ENCODE measurements around the gene CUL9. TPM values are rescaled to one million over a fixed set of nuclear protein-coding genes. Genes with fewer than 3 reads are reported as not detected.

Gene CUL9
- total RNA-seq, 1 experiment from 2014 or later: 15.2 TPM

GRCh38 chr6:43189776-43190304 lies 7.8 kb downstream of the CUL9 start:
- Histone ChIP-seq H3K27ac (ENCODE audit: insufficient read length, low read depth, low read length) (no peak overlapping the region), H3K23ac (ENCODE audit: insufficient read length, low read depth, low read length) (no peak overlapping the region), H3T11ph (ENCODE audit: low read length) (no peak overlapping the region), H2BK20ac (ENCODE audit: low read depth, low read length, poor library complexity, severe bottlenecking) (no peak overlapping the region), H3K56ac (ENCODE audit: insufficient read length, low read depth, low read length) (no peak overlapping the region), H3K14ac (ENCODE audit: insufficient read depth, low read length) (no peak overlapping the region), H4K5ac (ENCODE audit: insufficient read length, low read depth, low read length) (no peak overlapping the region), H3K9me3 (ENCODE audit: control insufficient read depth, low read depth, low read length) (no peaks in the 10 kb centered on the region), H2BK120ac (ENCODE audit: low read depth, low read length, poor library complexity, severe bottlenecking) (no peak overlapping the region), H3K4me2 (ENCODE audit: insufficient read depth, insufficient read length, low read length) (no peak overlapping the region), H3K9ac (ENCODE audit: extremely low read depth, insufficient read length, low read length) (no peak overlapping the region), H3K4me1 (ENCODE audit: insufficient read depth, low read length) (no peaks in the 10 kb centered on the region), H4K20me1 (ENCODE audit: control insufficient read depth, insufficient read depth, insufficient read length) (no peaks in the 10 kb centered on the region), H2AK5ac (ENCODE audit: insufficient read length, low read length) (no peak overlapping the region), H3K79me2 (ENCODE audit: insufficient read depth, low read length) (no peaks in the 10 kb centered on the region), H3K23me2 (ENCODE audit: insufficient read length, low read depth, low read length, poor library complexity, severe bottlenecking) (no peaks in the 10 kb centered on the region), H2BK5ac (ENCODE audit: insufficient read length, low read length) (no peak overlapping the region), H2AFZ (ENCODE audit: low read length) (no peak overlapping the region), H3K18ac (ENCODE audit: insufficient read length, low read depth, low read length) (no peak overlapping the region), H2BK12ac (ENCODE audit: insufficient read length, low read depth, low read length) (no peak overlapping the region), H2BK15ac (ENCODE audit: low read depth, low read length) (no peak overlapping the region), H4K91ac (ENCODE audit: insufficient read length, low read depth, low read length) (no peak overlapping the region), H4K8ac (replicated peaks; ENCODE audit: insufficient read length, low read depth, low read length) (no peak overlapping the region), H3K79me1 (ENCODE audit: insufficient read depth, low read depth, low read length, poor library complexity, severe bottlenecking) (no peaks in the 10 kb centered on the region), H3K4ac (ENCODE audit: low read depth, low read length) (no peak overlapping the region), H3K27me3 (ENCODE audit: insufficient read depth, low read length) (no peaks in the 10 kb centered on the region)
- no CpG with 5 or more reads among the region's 6 CpGs for WGBS (ENCODE audit: extremely low coverage, insufficient read length, low lambda C conversion rate)
- H3K36me3 Mint-ChIP-seq (ENCODE audit: insufficient read depth in 1 of 3, low read depth in 3 of 3): peaks cover 4 to 28% (median 22%) of the 10 kb centered on the region in 3 experiments; a peak in 5 of 7 replicates
- no peaks in the 10 kb centered on the region for H3K27me3 Mint-ChIP-seq (ENCODE audit: low read depth)
- H3K9me3 Mint-ChIP-seq: no peaks in the 10 kb centered on the region
- no peak for DNase-seq
- no peak for TF ChIP-seq CTCF (conservative IDR thresholded peaks at IDR 0.05)
- no peak overlapping the region for H3K4me3 Mint-ChIP-seq
- no peak overlapping the region for H3K27ac Mint-ChIP-seq
- H3K4me1 Mint-ChIP-seq: no peaks in the 10 kb centered on the region
